Measurements from ENCODE around the gene GLP1R.

Gene GLP1R

GRCh38 chr6:39021041-39021440 is 27.5 kb upstream of the GLP1R start:
- H4K8ac ChIP-seq (ENCODE audit: low read depth, low read length), result no peak overlapping the region
- no peak overlapping the region for H2BK12ac ChIP-seq (ENCODE audit: low read length)
- H2BK5ac ChIP-seq (ENCODE audit: low read length), result no peak overlapping the region
- no CpG with 5 or more reads among the region's 2 CpGs for WGBS, 2 donors (ENCODE audit: extremely low coverage in 2 of 2, insufficient read length in 2 of 2, insufficient replicate concordance in 1 of 2)
- peaks cover 0 to 4% (median 0%) of the 10 kb centered on the region in 3 experiments for H3K27me3 ChIP-seq (ENCODE audit: control insufficient read depth in 3 of 3, insufficient read depth in 3 of 3, low read depth in 1 of 3, low read length in 3 of 3)
- H3K79me1 ChIP-seq (ENCODE audit: low read depth, low read length), result no peaks in the 10 kb centered on the region
- DNase-seq (ENCODE audit: low spot score), result no peak
- no peaks in the 10 kb centered on the region for H3K9me3 ChIP-seq (replicated peaks in 1 of 2; ENCODE audit: control insufficient read depth in 2 of 2, insufficient read depth in 1 of 2, low read depth in 1 of 2, low read length in 2 of 2)
- H2AK5ac ChIP-seq (ENCODE audit: low read depth, low read length), result no peak overlapping the region
- no peak overlapping the region for H2BK15ac ChIP-seq (ENCODE audit: low read length)
- no peak overlapping the region for H3K27ac ChIP-seq (replicated peaks; ENCODE audit: low read length)
- no peak overlapping the region for H3K4ac ChIP-seq (ENCODE audit: low read length)
- no peak overlapping the region for H4K91ac ChIP-seq (ENCODE audit: low read depth, low read length, poor library complexity)
- no peak overlapping the region for H3K14ac ChIP-seq (ENCODE audit: low read length)
- H3K18ac ChIP-seq (ENCODE audit: low read length), result no peak overlapping the region
- no peak overlapping the region for H2BK120ac ChIP-seq (ENCODE audit: low read depth, low read length)
- no peak overlapping the region for H3K4me2 ChIP-seq (ENCODE audit: insufficient read depth, low read length, poor library complexity, severe bottlenecking)
- no peak overlapping the region for H2AFZ ChIP-seq (ENCODE audit: low read length)
- no peak overlapping the region for H3K23ac ChIP-seq (ENCODE audit: low read depth, low read length, poor library complexity)
- no peaks in the 10 kb centered on the region for H3K36me3 ChIP-seq (replicated peaks in 1 of 2; ENCODE audit: control insufficient read depth in 2 of 2, insufficient read depth in 2 of 2, low read length in 2 of 2)
- H3K9ac ChIP-seq (ENCODE audit: low read depth, low read length, poor library complexity), result no peak overlapping the region
- no peaks in the 10 kb centered on the region for H3K4me1 ChIP-seq (ENCODE audit: control insufficient read depth in 2 of 2, insufficient read depth in 1 of 2, low read depth in 1 of 2, low read length in 2 of 2)
- H3K4me3 ChIP-seq (ENCODE audit: low read length in 2 of 2), result no peak overlapping the region

- no peaks in the 10 kb centered on the region for H3K9me3 ChIP-seq (replicated peaks in 1 of 2; ENCODE audit: control insufficient read depth in 2 of 2, insufficient read depth in 1 of 2, low read depth in 1 of 2, low read length in 2 of 2)
- H3K4me2 ChIP-seq (ENCODE audit: insufficient read depth, low read length, poor library complexity, severe bottlenecking), result no peak overlapping the region
- no CpG with 5 or more reads among the region's 1 CpG for WGBS, 2 donors (ENCODE audit: extremely low coverage in 2 of 2, insufficient read length in 2 of 2, insufficient replicate concordance in 1 of 2)
- no peak overlapping the region for H2AFZ ChIP-seq (ENCODE audit: low read length)
- DNase-seq (ENCODE audit: low spot score), result no peak
- H3K23ac ChIP-seq (ENCODE audit: low read depth, low read length, poor library complexity), result no peak overlapping the region
- no peak overlapping the region for H2AK5ac ChIP-seq (ENCODE audit: low read depth, low read length)
- H3K9ac ChIP-seq (ENCODE audit: low read depth, low read length, poor library complexity), result no peak overlapping the region
- no peak overlapping the region for H2BK15ac ChIP-seq (ENCODE audit: low read length)
- no peaks in the 10 kb centered on the region for H3K79me1 ChIP-seq (ENCODE audit: low read depth, low read length)
- no peaks in the 10 kb centered on the region for H3K4me1 ChIP-seq (ENCODE audit: control insufficient read depth in 2 of 2, insufficient read depth in 1 of 2, low read depth in 1 of 2, low read length in 2 of 2)
- peaks cover 0 to 7% (median 0%) of the 10 kb centered on the region in 3 experiments for H3K27me3 ChIP-seq (ENCODE audit: control insufficient read depth in 3 of 3, insufficient read depth in 3 of 3, low read depth in 1 of 3, low read length in 3 of 3)
- no peak overlapping the region for H2BK120ac ChIP-seq (ENCODE audit: low read depth, low read length)
- H3K18ac ChIP-seq (ENCODE audit: low read length), result no peak overlapping the region
- no peak overlapping the region for H4K8ac ChIP-seq (ENCODE audit: low read depth, low read length)
- no peak overlapping the region for H4K91ac ChIP-seq (ENCODE audit: low read depth, low read length, poor library complexity)
- no peak overlapping the region for H3K27ac ChIP-seq (replicated peaks; ENCODE audit: low read length)
- no peaks in the 10 kb centered on the region for H3K36me3 ChIP-seq (replicated peaks in 1 of 2; ENCODE audit: control insufficient read depth in 2 of 2, insufficient read depth in 2 of 2, low read length in 2 of 2)
- no peak overlapping the region for H3K14ac ChIP-seq (ENCODE audit: low read length)
- no peak overlapping the region for H2BK5ac ChIP-seq (ENCODE audit: low read length)
- H3K4me3 ChIP-seq (ENCODE audit: low read length in 2 of 2), result no peak overlapping the region
- H2BK12ac ChIP-seq (ENCODE audit: low read length), result no peak overlapping the region
- no peak overlapping the region for H3K4ac ChIP-seq (ENCODE audit: low read length)
Observed at GRCh38 chr6:39021779-39022178, 26.8 kb upstream of the GLP1R start.

GRCh38 chr6:39026175-39026574 is 22.4 kb upstream of the GLP1R start:
- Histone ChIP-seq H4K8ac (ENCODE audit: low read depth, low read length) (no peak overlapping the region), H3K27ac (replicated peaks; ENCODE audit: low read length) (no peak overlapping the region), H3K4ac (ENCODE audit: low read length) (no peak overlapping the region), H3K79me1 (ENCODE audit: low read depth, low read length) (no peaks in the 10 kb centered on the region), H3K14ac (ENCODE audit: low read length) (no peak overlapping the region), H3K4me3 (ENCODE audit: low read length in 2 of 2) (no peak overlapping the region), H3K23ac (ENCODE audit: low read depth, low read length, poor library complexity) (no peak overlapping the region), H2AFZ (ENCODE audit: low read length) (no peak overlapping the region), H3K4me2 (ENCODE audit: insufficient read depth, low read length, poor library complexity, severe bottlenecking) (no peak overlapping the region), H3K4me1 (ENCODE audit: control insufficient read depth in 2 of 2, insufficient read depth in 1 of 2, low read depth in 1 of 2, low read length in 2 of 2) (no peaks in the 10 kb centered on the region), H3K27me3 (ENCODE audit: control insufficient read depth in 3 of 3, insufficient read depth in 3 of 3, low read depth in 1 of 3, low read length in 3 of 3) (peaks cover 0 to 6% (median 0%) of the 10 kb centered on the region in 3 experiments), H4K91ac (ENCODE audit: low read depth, low read length, poor library complexity) (no peak overlapping the region), H2BK5ac (ENCODE audit: low read length) (no peak overlapping the region), H3K36me3 (replicated peaks in 1 of 2; ENCODE audit: control insufficient read depth in 2 of 2, insufficient read depth in 2 of 2, low read length in 2 of 2) (no peaks in the 10 kb centered on the region), H2BK12ac (ENCODE audit: low read length) (no peak overlapping the region), H2AK5ac (ENCODE audit: low read depth, low read length) (no peak overlapping the region), H2BK15ac (ENCODE audit: low read length) (no peak overlapping the region), H3K9ac (ENCODE audit: low read depth, low read length, poor library complexity) (no peak overlapping the region), H3K18ac (ENCODE audit: low read length) (no peak overlapping the region), H3K9me3 (replicated peaks in 1 of 2; ENCODE audit: control insufficient read depth in 2 of 2, insufficient read depth in 1 of 2, low read depth in 1 of 2, low read length in 2 of 2) (no peaks in the 10 kb centered on the region), H2BK120ac (ENCODE audit: low read depth, low read length) (no peak overlapping the region)
- no peak for DNase-seq (ENCODE audit: low spot score)
- WGBS, 2 donors (ENCODE audit: extremely low coverage in 2 of 2, insufficient read length in 2 of 2, insufficient replicate concordance in 1 of 2), result no CpG with 5 or more reads among the region's 3 CpGs

GRCh38 chr6:39029156-39030011 is 19.2 kb upstream of the GLP1R start:
- H2BK5ac ChIP-seq (ENCODE audit: low read length), result peak overlapping the region; percentile 43
- H3K23ac ChIP-seq (ENCODE audit: low read depth, low read length, poor library complexity), result no peak overlapping the region
- H2BK120ac ChIP-seq (ENCODE audit: low read depth, low read length), result no peak overlapping the region
- no peak overlapping the region for H3K14ac ChIP-seq (ENCODE audit: low read length)
- peaks cover 0 to 14% (median 0%) of the 10 kb centered on the region in 3 experiments for H3K27me3 ChIP-seq (ENCODE audit: control insufficient read depth in 3 of 3, insufficient read depth in 3 of 3, low read depth in 1 of 3, low read length in 3 of 3)
- H3K4me2 ChIP-seq (ENCODE audit: insufficient read depth, low read length, poor library complexity, severe bottlenecking), result no peak overlapping the region
- no peak overlapping the region for H2BK12ac ChIP-seq (ENCODE audit: low read length)
- H3K79me1 ChIP-seq (ENCODE audit: low read depth, low read length), result no peaks in the 10 kb centered on the region
- H3K4ac ChIP-seq (ENCODE audit: low read length), result no peak overlapping the region
- no peak overlapping the region for H3K27ac ChIP-seq (replicated peaks; ENCODE audit: low read length)
- no peak overlapping the region for H4K91ac ChIP-seq (ENCODE audit: low read depth, low read length, poor library complexity)
- no peak overlapping the region for H3K9ac ChIP-seq (ENCODE audit: low read depth, low read length, poor library complexity)
- no CpG with 5 or more reads among the region's 13 CpGs for WGBS, 2 donors (ENCODE audit: extremely low coverage in 2 of 2, insufficient read length in 2 of 2, insufficient replicate concordance in 1 of 2)
- H3K36me3 ChIP-seq (replicated peaks in 1 of 2; ENCODE audit: control insufficient read depth in 2 of 2, insufficient read depth in 2 of 2, low read length in 2 of 2), result no peaks in the 10 kb centered on the region
- H2AFZ ChIP-seq (ENCODE audit: low read length), result no peak overlapping the region
- no peak overlapping the region for H3K18ac ChIP-seq (ENCODE audit: low read length)
- H2BK15ac ChIP-seq (ENCODE audit: low read length), result no peak overlapping the region
- no peak overlapping the region for H3K4me3 ChIP-seq (ENCODE audit: low read length in 2 of 2)
- no peaks in the 10 kb centered on the region for H3K4me1 ChIP-seq (ENCODE audit: control insufficient read depth in 2 of 2, insufficient read depth in 1 of 2, low read depth in 1 of 2, low read length in 2 of 2)
- no peak overlapping the region for H2AK5ac ChIP-seq (ENCODE audit: low read depth, low read length)
- H4K8ac ChIP-seq (ENCODE audit: low read depth, low read length), result no peak overlapping the region
- H3K9me3 ChIP-seq (replicated peaks in 1 of 2; ENCODE audit: control insufficient read depth in 2 of 2, insufficient read depth in 1 of 2, low read depth in 1 of 2, low read length in 2 of 2), result no peaks in the 10 kb centered on the region
- peak; percentile 23 for DNase-seq (ENCODE audit: low spot score)
